HCT116 (cell line): ENCODE data around the gene PLD1. TPM values are rescaled to one million over a fixed set of nuclear protein-coding genes. Genes with fewer than 3 reads are reported as not detected.

Source experiments
- ATAC-seq: fragments of 200-7000 bp; cut with Tn5 transposase; 2 replicates; pipeline ENCODE4 v1.9.1; 2020; ENCODE audit warnings: mild to moderate bottlenecking, moderate library complexity
- BruUV-seq: library from RNA; stranded (reverse); fragments of 400-500 nt; replicated peaks from 2 replicates; lab custom pipeline; 2021; lab: Mats Ljungman, UMichigan
- CTCF ChIA-PET: fragments of 300-600 bp; sonication (Branson Sonifier 250); formaldehyde crosslinking; loops from one replicate; lab custom pipeline; 2021; ENCODE audit warnings: antibody characterized with exemption; lab: Charles Lee
- POLR2A ChIA-PET: fragments of 300-600, 350-600 bp; sonication (Branson Sonifier 250); formaldehyde crosslinking; loops from one replicate; lab custom pipeline; 2021; ENCODE audit warnings: antibody characterized with exemption; lab: Charles Lee
- RAD21 ChIA-PET, 2 experiments: fragments of 300-600 bp; sonication (Branson Sonifier 250); formaldehyde crosslinking; loops; one replicate each; lab custom pipeline; 2023; ENCODE audit warnings: low total read pairs in 2 of 2; ENCODE audit not compliant: uncharacterized antibody in 2 of 2, unreplicated experiment in 2 of 2, low non-redundant PET in 1 of 2; lab: Charles Lee
- DNase-seq: peaks from one replicate; pipeline ENCODE4 v3.0.0-alpha.2; 2010; ENCODE audit warnings: low read depth, low spot score
- H2AFZ ChIP-seq: fragments of 200-600 bp; shearing (Covaris generic), sonication (generic); 2 replicates; pipeline ENCODE4 v1.6.1; 2017; ENCODE audit warnings: low read depth, mixed run types, mixed read lengths, antibody characterized with exemption, low read length; ENCODE audit not compliant: poor library complexity, severe bottlenecking
- H3K27ac ChIP-seq: 2 replicates; pipeline ENCODE4 v1.5.1; 2012; ENCODE audit warnings: low read depth, low read length
- H3K27me3 ChIP-seq: fragments of 200-600 bp; sonication (generic); 2 replicates; pipeline ENCODE4 v1.6.1; 2016; ENCODE audit warnings: mixed run types, low read length, mixed read lengths; ENCODE audit not compliant: insufficient read depth
- H3K36me3 ChIP-seq, 2 experiments: fragments of 200-500 bp in 1 of 2; fragments of 200-600 bp in 1 of 2; sonication (Bioruptor generic) in 1 of 2; sonication (generic) in 1 of 2; 2 replicates each; pipeline versions ENCODE4 v1.5.1 to v1.6.1; 2014 to 2016; ENCODE audit warnings: low read length in 2 of 2, inconsistent platforms in 1 of 2, mixed read lengths in 1 of 2, mixed run types in 1 of 2; ENCODE audit not compliant: insufficient read depth in 2 of 2, control insufficient read depth in 1 of 2
- H3K4me1 ChIP-seq, 2 experiments: fragments of 200-600 bp in 1 of 2; sonication (generic) in 1 of 2; 2 replicates each; pipeline versions ENCODE4 v1.5.1 to v1.6.1; 2012 to 2017; ENCODE audit warnings: low read length in 2 of 2, inconsistent platforms in 1 of 2, mild to moderate bottlenecking in 1 of 2, mixed read lengths in 1 of 2, mixed run types in 1 of 2, moderate library complexity in 1 of 2; ENCODE audit not compliant: insufficient read depth in 2 of 2, control insufficient read depth in 1 of 2
- H3K4me2 ChIP-seq: fragments of 200-600 bp; sonication (generic); 2 replicates; pipeline ENCODE4 v1.6.1; 2017; ENCODE audit warnings: mixed run types, low read length, mixed read lengths
- H3K4me3 ChIP-seq, 2 experiments: fragments of 200-600 bp in 1 of 2; sonication (generic) in 1 of 2; replicated peaks in 1 of 2; 2 replicates each; pipeline ENCODE4 v1.5.1; 2011 to 2016; ENCODE audit warnings: low read length in 2 of 2, control low read depth in 1 of 2, low read depth in 1 of 2, mild to moderate bottlenecking in 1 of 2, mixed read lengths in 1 of 2, mixed run types in 1 of 2
- H3K79me2 ChIP-seq: fragments of 200-600 bp; sonication (generic); 2 replicates; pipeline ENCODE4 v1.6.1; 2017; ENCODE audit warnings: mild to moderate bottlenecking, mixed run types, low read length, moderate library complexity, mixed read lengths; ENCODE audit not compliant: insufficient read depth
- H3K9ac ChIP-seq: fragments of 200-600 bp; sonication (generic); 2 replicates; pipeline ENCODE4 v1.6.1; 2016; ENCODE audit warnings: low read length, mixed read lengths
- H3K9me2 ChIP-seq: fragments of 200-600 bp; sonication (generic), shearing (Covaris generic); 2 replicates; pipeline ENCODE4 v1.6.1; 2017; ENCODE audit warnings: mixed run types, mild to moderate bottlenecking, moderate library complexity; ENCODE audit not compliant: insufficient read depth
- H3K9me3 ChIP-seq, 2 experiments: fragments of 200-500 bp in 1 of 2; fragments of 200-600 bp in 1 of 2; sonication (Bioruptor generic) in 1 of 2; sonication (generic) in 1 of 2; 2 replicates each; pipeline ENCODE4 v1.6.1; 2014 to 2017; ENCODE audit warnings: low read length in 2 of 2, mixed read lengths in 2 of 2, inconsistent platforms in 1 of 2, low read depth in 1 of 2, mild to moderate bottlenecking in 1 of 2, mixed run types in 1 of 2, moderate library complexity in 1 of 2; ENCODE audit not compliant: control insufficient read depth in 1 of 2, insufficient read depth in 1 of 2
- H4K20me1 ChIP-seq: fragments of 200-600 bp; sonication (generic), shearing (Covaris generic); 2 replicates; pipeline ENCODE4 v1.6.1; 2017; ENCODE audit warnings: mixed run types, mild to moderate bottlenecking, moderate library complexity; ENCODE audit not compliant: insufficient read depth
- CBX3 ChIP-seq: IDR thresholded peaks from 2 replicates; pipeline ENCODE4 v1.6.1; 2012; ENCODE audit warnings: low read depth
- CEBPB ChIP-seq: IDR thresholded peaks from 2 replicates; pipeline ENCODE4 v1.6.1; 2012; ENCODE audit warnings: low read depth
- EZH2 ChIP-seq: fragments of 200-600 bp; sonication (generic); IDR thresholded peaks from 2 replicates; pipeline ENCODE4 v1.6.1; 2017; ENCODE audit warnings: antibody characterized with exemption, mixed run types
- EZH2phosphoT487 ChIP-seq: fragments of 200-600 bp; IDR thresholded peaks from 2 replicates; pipeline ENCODE4 v1.6.1; 2018; ENCODE audit warnings: antibody characterized with exemption, borderline replicate concordance
- FOSL1 ChIP-seq: IDR thresholded peaks from 2 replicates; pipeline ENCODE4 v1.6.1; 2012; ENCODE audit warnings: low read depth
- POLR2A ChIP-seq: IDR thresholded peaks from 2 replicates; pipeline ENCODE4 v1.7.0; 2011; ENCODE audit warnings: borderline replicate concordance; ENCODE audit not compliant: insufficient read depth, insufficient read length; ENCODE audit errors: extremely low read depth
- REST ChIP-seq: IDR thresholded peaks from 2 replicates; pipeline ENCODE4 v1.6.1; 2012; ENCODE audit warnings: low read depth
- SIN3A ChIP-seq: IDR thresholded peaks from 2 replicates; pipeline ENCODE4 v1.6.1; 2012; ENCODE audit warnings: low read depth
- SP1 ChIP-seq: IDR thresholded peaks from 2 replicates; pipeline ENCODE4 v1.6.1; 2012; ENCODE audit warnings: low read depth
- TCF7L2 ChIP-seq: IDR thresholded peaks from 2 replicates; pipeline ENCODE4 v1.7.0; 2011; ENCODE audit warnings: borderline replicate concordance, inconsistent platforms; ENCODE audit not compliant: insufficient read depth, insufficient read length; ENCODE audit errors: extremely low read depth
- YY1 ChIP-seq: IDR thresholded peaks from 2 replicates; pipeline ENCODE4 v1.6.1; 2011; ENCODE audit warnings: low read length, low read depth, moderate library complexity, mild to moderate bottlenecking; ENCODE audit not compliant: insufficient replicate concordance; ENCODE audit errors: extremely low read depth
- ZBTB33 ChIP-seq: IDR thresholded peaks from 2 replicates; pipeline ENCODE4 v1.6.1; 2011; ENCODE audit warnings: mild to moderate bottlenecking, low read length, moderate library complexity; ENCODE audit not compliant: insufficient replicate concordance; ENCODE audit errors: extremely low read depth
- ZFX ChIP-seq: fragments of 450-650 bp; IDR thresholded peaks from 2 replicates; pipeline ENCODE4 v1.6.1; 2017
- intact Hi-C: fragments of 100-400 bp; cut with micrococcal nuclease; formaldehyde crosslinking; loops from 2 replicates; pipeline ENCODE4 v1.10.0; 2022
- total RNA-seq: library from RNA; stranded (reverse); gene quantifications from one replicate; pipeline ENCODE4 v1.2.1, GENCODE V29; 2021; ENCODE audit not compliant: unreplicated experiment

PLD1 gene
- total RNA-seq, 1 experiment from 2014 or later = 8.4 TPM

- TF ChIP-seq CBX3 = no peak
- TF ChIP-seq, all 23 proteins: peak for 0
- Histone ChIP-seq H3K27me3 (no peaks in the 10 kb centered on the region), H3K9me2 (no peaks in the 10 kb centered on the region), H2AFZ (no peak overlapping the region), H3K9me3 (no peaks in the 10 kb centered on the region), H3K27ac (no peak overlapping the region), H3K79me2 (no peaks in the 10 kb centered on the region), H3K36me3 (no peaks in the 10 kb centered on the region), H3K4me1 (no peaks in the 10 kb centered on the region), H3K4me2 (no peak overlapping the region), H3K9ac (no peak overlapping the region), H4K20me1 (no peaks in the 10 kb centered on the region), H3K4me3 (no peak overlapping the region)
- intact Hi-C loops = no loop called here
- ChIA-PET CTCF (no interaction called here), RAD21 (no interaction called here), POLR2A (no interaction called here)
- no TSS peak for BruUV-seq
- no peak for ATAC-seq
- no peak for DNase-seq
These were observed 194.6 kb downstream of the PLD1 start for GRCh38 chr3:171615686-171616085.

- H3K27ac ChIP-seq = no peak overlapping the region
- H3K4me1 ChIP-seq = no peaks in the 10 kb centered on the region
- no peaks in the 10 kb centered on the region for H3K36me3 ChIP-seq
- intact Hi-C loops = no loop called here
- no peak overlapping the region for H2AFZ ChIP-seq
- H3K9me2 ChIP-seq = no peaks in the 10 kb centered on the region
- H3K9ac ChIP-seq = no peak overlapping the region
- ATAC-seq (no peak), DNase-seq (no peak)
- no peaks in the 10 kb centered on the region for H3K27me3 ChIP-seq
- TF ChIP-seq POLR2A (no peak), CEBPB (no peak), ZFX (no peak), EZH2 (no peak), CBX3 (no peak), ZBTB33 (no peak), FOSL1 (no peak), YY1 (no peak), SP1 (no peak), SIN3A (no peak), REST (no peak), EZH2phosphoT487 (no peak), TCF7L2 (no peak)
- H3K4me3 ChIP-seq = no peak overlapping the region
- no peaks in the 10 kb centered on the region for H3K9me3 ChIP-seq
- POLR2A ChIA-PET = no interaction called here
- no peak overlapping the region for H3K4me2 ChIP-seq
- RAD21 ChIA-PET = no interaction called here
- CTCF ChIA-PET = interaction anchor here (1.3 kb wide), 1 partner anchor 26 kb away, joined by 3 read pairs; no protein-coding TSS in a partner anchor
- no TSS peak for BruUV-seq
- H4K20me1 ChIP-seq = no peaks in the 10 kb centered on the region
- no peaks in the 10 kb centered on the region for H3K79me2 ChIP-seq
These were observed 195.0 kb downstream of the PLD1 start for GRCh38 chr3:171615281-171615680.
